Activated CD4-positive, alpha-beta T cell treated with anti-CD3 and anti-CD28 coated beads, Interleukin-2, amount 50 U/mL, for 48 hours (primary cell): ENCODE measurements around the gene NUDT6.
"Not testable (repeated sequence)": the region's sequence is repeated elsewhere in the genome, so short reads cannot be mapped to it uniquely, and the experiment has no call there.

ENCODE experiments used
- DNase-seq, 2 experiments: peaks; one replicate each; pipeline ENCODE4 v3.0.0-alpha.2; 2020

NUDT6 gene

GRCh38 chr4:122873821-122874593 is 48.4 kb downstream of the NUDT6 start:
- DNase-seq = no peak

- no peak for DNase-seq
These were observed 49.3 kb downstream of the NUDT6 start for GRCh38 chr4:122873146-122873545.

GRCh38 chr4:122868235-122868634 is 54.2 kb downstream of the NUDT6 start:
- DNase-seq = not testable (repeated sequence)

- DNase-seq = no peak
These were observed 57.0 kb downstream of the NUDT6 start for GRCh38 chr4:122865425-122865824.

- no peak for DNase-seq
These were observed 58.8 kb downstream of the NUDT6 start for GRCh38 chr4:122863639-122864038.

- no peak for DNase-seq
These were observed 61.0 kb downstream of the NUDT6 start for GRCh38 chr4:122861172-122861943.

- no peak for DNase-seq
These were observed 63.7 kb downstream of the NUDT6 start for GRCh38 chr4:122858705-122859104.

- DNase-seq = no peak
These were observed 65.2 kb downstream of the NUDT6 start for GRCh38 chr4:122857160-122857559.

- DNase-seq = no peak
These were observed 67.0 kb downstream of the NUDT6 start for GRCh38 chr4:122855353-122855890.

- no peak for DNase-seq
These were observed 67.7 kb downstream of the NUDT6 start for GRCh38 chr4:122854447-122855352.

- no peak for DNase-seq
These were observed 70.8 kb downstream of the NUDT6 start for GRCh38 chr4:122851568-122851967.

- DNase-seq = not testable (repeated sequence)
These were observed 72.6 kb downstream of the NUDT6 start for GRCh38 chr4:122849789-122850188.

- no peak for DNase-seq
These were observed 74.5 kb downstream of the NUDT6 start for GRCh38 chr4:122847931-122848330.

- no peak for DNase-seq
These were observed 76.6 kb downstream of the NUDT6 start for GRCh38 chr4:122845760-122846159.

GRCh38 chr4:122845066-122845465 is 77.3 kb downstream of the NUDT6 start:
- DNase-seq = no peak

- DNase-seq = not testable (repeated sequence)
These were observed 78.0 kb downstream of the NUDT6 start for GRCh38 chr4:122844391-122844790.

GRCh38 chr4:122842984-122843531 is 79.3 kb downstream of the NUDT6 start:
- DNase-seq = no peak
